HTR-8/SVneo (cell line): ENCODE data around the gene PCBD1.

Experiments used
- DNase-seq: peaks from one replicate; pipeline ENCODE4 v3.0.0; 2011; ENCODE audit warnings: low spot score, mixed read lengths; ENCODE audit not compliant: insufficient read length
- FAIRE-seq: peaks from 2 replicates; lab custom pipeline; 2011; peaks lifted over from hg19 to GRCh38; lab: Jason Lieb, UNC

The PCBD1 gene

DNA sequence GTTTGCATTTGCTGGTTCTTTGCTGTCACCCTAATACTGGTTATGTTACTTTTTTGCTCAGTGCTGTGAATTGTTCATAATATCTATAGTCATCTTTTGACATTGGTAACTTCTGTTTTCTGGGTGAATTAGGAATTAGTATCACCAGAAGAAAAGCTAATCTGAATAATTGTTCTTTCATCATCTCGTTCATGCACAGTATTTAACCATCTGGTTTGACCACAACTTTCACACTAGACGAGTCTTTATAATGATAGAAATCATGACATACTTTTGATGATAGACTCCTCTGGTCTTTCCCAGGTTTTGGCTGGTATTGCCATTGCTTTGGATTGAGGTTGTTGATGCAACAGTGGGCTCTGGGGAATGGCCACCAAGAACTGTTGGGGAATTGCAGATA, 47.5 kb downstream of the PCBD1 start:
- no peak for FAIRE-seq
- DNase-seq: no peak

- DNase-seq (no peak), FAIRE-seq (no peak)
Observed at GRCh38 chr10:70838270-70838805, 50.0 kb downstream of the PCBD1 start.

- no peak for FAIRE-seq
Observed at GRCh38 chr10:70837660-70838059, 50.7 kb downstream of the PCBD1 start.

DNA sequence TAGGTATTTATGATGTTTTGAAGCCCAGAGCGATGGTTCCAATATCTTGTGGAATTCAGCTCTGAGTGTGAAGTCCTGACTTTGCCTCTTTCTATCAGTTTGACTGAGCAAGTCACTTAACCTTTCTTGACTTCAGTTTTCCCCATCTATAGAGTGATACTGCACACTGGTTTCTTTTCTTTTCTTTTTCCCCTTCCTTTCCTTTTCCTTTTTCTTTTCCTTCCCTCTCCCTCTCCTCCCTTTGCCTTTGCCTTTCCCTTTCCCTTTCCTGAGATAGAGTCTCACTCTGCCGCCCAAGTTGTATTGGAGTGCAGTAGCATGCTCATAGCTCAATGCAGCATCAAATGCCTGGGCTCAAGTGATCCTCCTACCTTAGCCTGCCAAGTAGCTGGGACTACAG, 52.0 kb downstream of the PCBD1 start:
- DNase-seq: no peak

More at GRCh38 chr10:70837660-70838059, 50.7 kb downstream of the PCBD1 start:
- no peak for DNase-seq

DNA sequence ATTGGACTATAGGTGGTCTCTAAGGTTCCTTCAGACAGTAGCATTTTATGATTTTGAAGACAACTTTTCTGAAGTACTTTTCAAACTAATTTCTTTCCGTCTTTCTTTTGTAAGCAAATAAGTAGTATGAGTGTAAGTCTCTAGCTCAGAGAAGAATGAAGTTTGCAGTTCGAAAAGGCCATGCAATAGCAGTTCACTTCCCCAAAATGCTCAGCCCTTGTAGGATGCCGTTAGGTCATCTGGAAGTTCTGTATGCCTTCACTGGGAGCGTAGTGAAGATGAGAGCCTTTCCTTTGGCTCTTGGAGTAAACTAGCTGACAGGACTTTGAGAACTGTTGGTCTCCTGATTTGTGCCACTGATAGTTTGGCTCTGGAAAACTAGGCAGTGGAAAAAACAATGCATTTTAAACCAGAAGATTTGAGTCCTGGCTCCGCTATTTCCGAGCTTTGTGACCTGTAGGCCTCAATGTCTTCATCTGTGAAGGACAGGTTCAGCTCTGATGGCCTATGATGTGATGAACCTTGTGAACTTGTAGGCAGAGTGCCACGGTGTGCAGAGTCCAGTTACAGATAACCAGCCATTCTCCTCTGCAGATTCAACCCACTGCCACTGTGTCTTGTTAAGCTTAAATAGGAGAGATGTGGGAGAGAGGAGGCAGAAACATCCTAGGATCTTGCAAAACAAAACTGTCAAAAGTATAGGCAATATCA, 53.8 kb downstream of the PCBD1 start:
- FAIRE-seq: no peak

More for the DNA sequence above, 52.0 kb downstream of the PCBD1 start:
- FAIRE-seq: no peak

DNA sequence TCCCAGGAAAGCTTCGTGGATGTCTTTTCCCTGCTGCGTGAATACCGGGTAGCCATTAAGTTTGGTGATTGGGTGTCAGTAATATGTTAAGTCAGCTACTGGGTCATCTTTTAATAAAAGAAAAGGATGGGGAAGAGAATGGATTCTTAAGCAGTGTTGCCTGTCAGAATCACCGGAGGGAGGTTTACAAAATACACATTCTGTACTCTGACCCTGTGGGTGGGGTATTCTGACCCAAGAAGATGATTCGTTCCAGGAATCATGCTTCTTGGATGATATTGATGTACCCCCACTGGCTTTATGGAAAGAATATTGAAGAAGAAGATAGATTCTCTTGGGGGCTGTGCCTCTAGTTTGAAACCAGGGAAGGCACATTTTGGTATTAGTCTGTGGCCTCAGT, 54.3 kb downstream of the PCBD1 start:
- no peak for DNase-seq
- no peak for FAIRE-seq

More for the DNA sequence above, 53.8 kb downstream of the PCBD1 start:
- DNase-seq: no peak

DNA sequence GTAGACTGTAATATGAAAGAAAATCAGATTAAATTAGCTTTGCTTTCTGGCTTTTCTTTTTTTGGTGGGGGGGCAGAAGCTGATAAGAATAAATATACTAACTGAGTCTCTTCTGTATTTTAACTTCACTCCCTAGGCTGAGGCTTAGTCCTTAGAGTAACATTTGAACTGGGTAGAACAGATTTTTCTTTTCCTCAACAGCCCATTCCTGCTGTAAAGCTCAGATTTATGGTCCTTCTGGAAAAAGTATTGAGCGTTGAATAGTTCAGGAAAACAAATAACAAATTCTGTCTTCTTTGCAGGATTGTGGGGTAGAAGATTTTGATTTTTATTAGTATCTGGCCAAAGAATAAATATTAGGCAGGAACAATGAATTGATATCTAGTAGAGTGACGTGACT, 54.8 kb downstream of the PCBD1 start:
- DNase-seq (no peak), FAIRE-seq (no peak)
